GM12878 (cell line): ENCODE results near the gene ADM2. TPM values are rescaled to one million over a fixed set of nuclear protein-coding genes. Genes with fewer than 3 reads are reported as not detected.

Experiments
- CEBPZ ChIP-seq: fragments of 150-350 bp; IDR thresholded peaks from 2 replicates; pipeline ENCODE4 v1.6.1; 2016; ENCODE audit warnings: low read depth, low read length
- ESRRA ChIP-seq: IDR thresholded peaks from 2 replicates; pipeline ENCODE4 v1.6.1; 2012; ENCODE audit warnings: mild to moderate bottlenecking, low read length, improper control_type of control experiment
- HSF1 ChIP-seq: fragments of 150-350 bp; IDR thresholded peaks from 2 replicates; pipeline ENCODE4 v1.6.1; 2014; ENCODE audit warnings: mild to moderate bottlenecking, low read depth, low read length
- IRF3 ChIP-seq: fragments of 450-650 bp; IDR thresholded peaks from 2 replicates; pipeline ENCODE4 v1.6.1; 2014; ENCODE audit warnings: mild to moderate bottlenecking
- KAT2A ChIP-seq: conservative IDR thresholded peaks from 2 replicates; pipeline ENCODE4 v1.6.1; 2011; ENCODE audit warnings: low read depth, low read length; ENCODE audit not compliant: control insufficient read depth
- LARP7 ChIP-seq: fragments of 450-650 bp; IDR thresholded peaks from 2 replicates; pipeline ENCODE4 v1.6.1; 2017; ENCODE audit warnings: mild to moderate bottlenecking
- MTA3 ChIP-seq: IDR thresholded peaks from 2 replicates; pipeline ENCODE4 v1.6.1; 2012; ENCODE audit warnings: low read length, inconsistent platforms, borderline replicate concordance
- MYB ChIP-seq: fragments of 150-350 bp; IDR thresholded peaks from 2 replicates; pipeline ENCODE4 v1.6.1; 2014; ENCODE audit warnings: mild to moderate bottlenecking, low read depth, low read length, borderline replicate concordance
- NFXL1 ChIP-seq: fragments of 450-650 bp; IDR thresholded peaks from 2 replicates; pipeline ENCODE4 v1.6.1; 2017; ENCODE audit warnings: antibody characterized with exemption, mild to moderate bottlenecking, borderline replicate concordance
- RELA ChIP-seq: fragments of 450-650 bp; IDR thresholded peaks from 2 replicates; pipeline ENCODE4 v1.8.0; 2014; ENCODE audit warnings: borderline replicate concordance; ENCODE audit not compliant: partially characterized antibody
- REST ChIP-seq: IDR thresholded peaks from 2 replicates; pipeline ENCODE4 v1.6.1; 2012; ENCODE audit warnings: mild to moderate bottlenecking, low read depth, low read length
- RFX5 ChIP-seq: IDR thresholded peaks from 2 replicates; pipeline ENCODE4 v1.6.1; 2011; ENCODE audit warnings: low read depth, low read length, improper control_type of control experiment
- TARDBP ChIP-seq: IDR thresholded peaks from 2 replicates; pipeline ENCODE4 v1.6.1; 2016; ENCODE audit warnings: borderline replicate concordance
- ZNF687 ChIP-seq: fragments of 450-650 bp; IDR thresholded peaks from 2 replicates; pipeline ENCODE4 v1.6.1; 2017; ENCODE audit warnings: mild to moderate bottlenecking, moderate library complexity
- polyA plus RNA-seq, 11 experiments: library from polyadenylated mRNA; depleted of rRNA in 4 of 11; unstranded in 6 of 11; stranded (reverse) in 5 of 11; fragments of >200 nt; fragmentation: Nextera tagmentation in 4 of 11; fragmentation: Illumina TruSeq in 1 of 11; extraction: Ambion mirVana in 4 of 11; extraction: Trizol in 1 of 11; gene quantifications; 1 replicate in 1 of 11; 2 replicates in 10 of 11; pipeline versions ENCODE4 v1.2.1 to v1.2.3, GENCODE V29; 2011 to 2016; ENCODE audit warnings: inconsistent platforms in 2 of 11, missing spikeins in 2 of 11, low read depth in 1 of 11
- total RNA-seq, 4 experiments: library from RNA; depleted of rRNA in 3 of 4; stranded (reverse); fragments of >200 nt in 3 of 4; fragmentation: Illumina TruSeq in 1 of 4; extraction: Trizol in 1 of 4; gene quantifications; 2 replicates each; pipeline versions ENCODE4 v1.2.1 to v1.2.3, GENCODE V29; 2013 to 2021

Gene ADM2
- total and polyA plus RNA-seq, 10 of the 15 experiments (the other 5 are each of a cell fraction or from before 2014, with no cell fraction given): 0.02 to 0.33 (median 0.12) TPM; not detected in 2

GRCh38 chr22:50507991-50508884 is 26.9 kb downstream of the ADM2 start, which contains the start of gene NCAPH2 (continued):
- TF ChIP-seq ZNF687 (0 out of 2 replicates have a peak, but pooled peaks have one; percentile 36), REST (no peak), MYB (no peak), HSF1 (no peak), TARDBP (peak; percentile 65; the same call in 1 of the 2 replicates), LARP7 (peak; percentile 69; the same call in 1 of the 2 replicates), RELA (peak; percentile 73), CEBPZ (no peak), KAT2A (no peak), ESRRA (peak; percentile 23; the same call in 1 of the 2 replicates), MTA3 (no peak), IRF3 (no peak), RFX5 (0 out of 2 replicates have a peak, but pooled peaks have one; percentile 38), NFXL1 (no peak)
